Activated naive CD8-positive, alpha-beta T cell treated with anti-CD3 and anti-CD28 coated beads for 36 hours (primary cell): Measurements from ENCODE around the gene FAM114A1. TPM values are rescaled to one million over a fixed set of nuclear protein-coding genes. Genes with fewer than 3 reads are reported as not detected.

Experiments
- DNase-seq: peaks from one replicate; pipeline ENCODE4 v3.0.0; 2021
- H3K27ac Mint-ChIP-seq: one replicate; pipeline ENCODE4 v1.8.0; 2022; ENCODE audit warnings: mild to moderate bottlenecking, moderate library complexity, mixed read lengths
- H3K27me3 Mint-ChIP-seq: one replicate; pipeline ENCODE4 v1.8.0; 2022; ENCODE audit warnings: mild to moderate bottlenecking, mixed read lengths
- H3K36me3 Mint-ChIP-seq: one replicate; pipeline ENCODE4 v1.8.0; 2021; ENCODE audit warnings: mild to moderate bottlenecking, mixed read lengths
- H3K4me1 Mint-ChIP-seq: one replicate; pipeline ENCODE4 v1.8.0; 2021; ENCODE audit warnings: mixed read lengths
- H3K4me3 Mint-ChIP-seq: one replicate; pipeline ENCODE4 v1.8.0; 2022; ENCODE audit warnings: mild to moderate bottlenecking, moderate library complexity, mixed read lengths
- H3K9me3 Mint-ChIP-seq: one replicate; pipeline ENCODE4 v1.8.0; 2022; ENCODE audit warnings: mixed read lengths
- total RNA-seq, 2 experiments: library from RNA; stranded (reverse); gene quantifications; one replicate each; pipeline ENCODE4 v1.2.3, GENCODE V29; 2021

The FAM114A1 gene
- total RNA-seq, 2 experiments from 2014 or later, result 0.38 TPM; not detected in 1

DNA sequence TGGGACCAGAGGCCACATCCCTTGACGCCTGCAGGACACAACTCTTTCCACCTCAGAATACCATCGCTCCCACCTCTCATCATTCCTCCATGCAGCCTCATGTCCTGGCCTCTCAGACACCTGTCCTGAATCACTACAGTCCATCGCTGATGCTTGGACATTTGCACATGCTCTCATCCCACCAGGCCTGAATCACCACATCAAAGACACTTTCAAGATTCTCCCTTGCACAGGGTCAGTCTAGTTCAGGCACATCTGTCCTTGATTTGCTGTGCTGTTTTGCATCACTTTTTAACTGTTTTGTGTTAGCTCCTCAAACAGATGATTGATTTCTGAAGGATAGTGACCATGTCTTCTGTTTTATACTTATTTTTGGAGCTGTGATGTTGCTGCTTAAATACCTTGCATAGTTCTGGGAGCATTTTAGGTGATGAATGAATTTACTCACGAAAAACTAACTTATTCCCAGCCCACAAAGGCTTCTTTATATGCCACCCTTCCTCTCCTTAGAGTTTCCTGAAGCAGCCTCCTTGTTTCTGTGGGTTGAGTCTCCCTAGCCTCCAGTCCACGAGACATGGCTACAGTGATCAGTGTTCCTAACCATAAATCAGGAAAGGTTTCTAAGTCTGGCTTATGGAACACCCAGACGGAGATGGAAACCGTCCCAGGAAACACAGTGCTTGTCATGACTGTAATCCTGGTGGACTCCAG lies 2.6 kb downstream of the FAM114A1 start:
- H3K4me3 Mint-ChIP-seq, result no peak overlapping the region
- peaks cover 28% of the 10 kb centered on the region for H3K27me3 Mint-ChIP-seq
- H3K36me3 Mint-ChIP-seq, result peaks cover 2% of the 10 kb centered on the region
- H3K9me3 Mint-ChIP-seq, result peaks cover 2% of the 10 kb centered on the region
- peaks cover 5% of the 10 kb centered on the region for H3K4me1 Mint-ChIP-seq
- no peak overlapping the region for H3K27ac Mint-ChIP-seq
- no peak for DNase-seq

- no peak for DNase-seq
- Mint-ChIP-seq H3K4me3 (no peak overlapping the region), H3K27ac (no peak overlapping the region), H3K27me3 (peaks cover 28% of the 10 kb centered on the region), H3K9me3 (no peaks in the 10 kb centered on the region), H3K4me1 (no peaks in the 10 kb centered on the region), H3K36me3 (no peaks in the 10 kb centered on the region)
Measured at GRCh38 chr4:38871593-38871992, 4.0 kb downstream of the FAM114A1 start.

- H3K36me3 Mint-ChIP-seq, result no peaks in the 10 kb centered on the region
- no peak overlapping the region for H3K4me3 Mint-ChIP-seq
- no peak for DNase-seq
- no peaks in the 10 kb centered on the region for H3K4me1 Mint-ChIP-seq
- no peak overlapping the region for H3K27ac Mint-ChIP-seq
- H3K9me3 Mint-ChIP-seq, result no peaks in the 10 kb centered on the region
- H3K27me3 Mint-ChIP-seq, result peaks cover 23% of the 10 kb centered on the region
Measured at GRCh38 chr4:38872620-38873019, 5.0 kb downstream of the FAM114A1 start.

DNA sequence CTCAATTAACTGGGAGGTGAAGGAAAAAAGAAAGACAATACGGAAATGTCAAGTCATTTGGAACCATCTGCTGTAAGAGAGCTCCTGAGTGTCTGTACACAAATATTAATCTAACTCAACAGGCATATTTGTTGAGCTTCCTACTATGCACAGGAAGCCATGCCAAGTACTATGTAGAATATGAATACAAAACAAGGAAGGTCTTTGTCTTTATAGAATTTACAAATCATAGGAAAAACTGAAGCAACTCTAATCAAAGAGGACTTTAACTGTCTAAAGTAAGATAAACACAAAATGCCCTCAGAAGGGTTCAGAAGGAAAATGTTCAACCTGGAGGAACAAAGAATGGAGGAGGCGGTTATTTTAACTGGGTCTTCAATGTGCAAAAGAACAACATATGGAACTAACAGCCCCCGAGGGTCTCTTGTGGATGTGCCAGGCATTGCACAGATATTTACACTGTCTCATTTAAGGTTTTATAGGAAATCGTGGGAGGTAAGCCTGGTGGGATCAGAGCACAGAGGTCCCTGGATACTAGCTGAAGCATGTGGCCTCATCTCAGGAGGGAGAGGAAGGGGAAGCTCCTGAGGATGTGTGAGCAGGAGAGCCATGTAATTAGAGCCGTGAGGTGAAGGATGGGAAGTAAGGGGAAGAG lies 5.8 kb downstream of the FAM114A1 start:
- H3K4me1 Mint-ChIP-seq, result no peaks in the 10 kb centered on the region
- peaks cover 20% of the 10 kb centered on the region for H3K27me3 Mint-ChIP-seq
- no peaks in the 10 kb centered on the region for H3K9me3 Mint-ChIP-seq
- no peak for DNase-seq
- H3K36me3 Mint-ChIP-seq, result no peaks in the 10 kb centered on the region
- H3K4me3 Mint-ChIP-seq, result no peak overlapping the region
- H3K27ac Mint-ChIP-seq, result no peak overlapping the region

DNA sequence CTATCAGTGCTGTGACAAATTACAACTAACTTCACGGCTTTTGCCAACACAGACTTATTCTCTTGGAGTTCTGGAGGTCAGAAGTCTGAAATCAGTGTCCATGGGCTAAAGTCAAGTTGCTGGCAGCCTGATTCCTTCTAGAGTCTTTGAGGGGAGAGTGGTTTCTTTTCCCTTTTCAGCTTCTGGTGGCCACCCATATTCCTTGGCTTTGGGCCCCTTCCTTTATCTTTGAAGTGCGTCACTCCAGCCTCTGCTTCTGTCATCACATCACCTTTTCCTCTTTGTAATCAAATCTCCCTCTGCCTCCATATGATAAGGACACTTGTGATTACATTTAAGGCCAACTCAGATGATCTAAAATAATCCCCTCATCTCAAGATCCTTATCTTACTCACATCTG lies 9.0 kb downstream of the FAM114A1 start:
- no peak overlapping the region for H3K27ac Mint-ChIP-seq
- H3K27me3 Mint-ChIP-seq, result peaks cover 9% of the 10 kb centered on the region
- DNase-seq, result no peak
- H3K4me1 Mint-ChIP-seq, result no peaks in the 10 kb centered on the region
- H3K9me3 Mint-ChIP-seq, result no peaks in the 10 kb centered on the region
- no peak overlapping the region for H3K4me3 Mint-ChIP-seq
- H3K36me3 Mint-ChIP-seq, result no peaks in the 10 kb centered on the region

DNA sequence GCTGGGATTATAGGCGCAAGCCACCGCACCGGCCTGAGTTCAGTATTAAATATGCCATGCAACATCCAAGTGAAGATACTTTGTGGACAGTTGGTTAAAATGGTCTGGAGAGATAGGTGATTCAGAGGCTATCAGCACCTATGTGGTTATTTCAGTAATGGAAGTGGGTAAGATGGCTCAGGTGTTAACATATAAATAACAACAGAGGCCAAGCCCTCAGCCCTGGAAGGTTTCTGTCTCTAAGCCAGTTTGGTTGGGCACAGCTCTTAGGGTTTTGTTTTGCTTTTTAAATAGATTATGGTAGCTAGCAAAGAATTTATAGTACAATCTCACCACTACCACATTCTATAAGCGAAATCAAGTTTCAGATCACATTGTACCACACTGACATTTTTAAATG lies 16.6 kb downstream of the FAM114A1 start:
- H3K9me3 Mint-ChIP-seq, result peaks cover 2% of the 10 kb centered on the region
- no peak overlapping the region for H3K4me3 Mint-ChIP-seq
- H3K27me3 Mint-ChIP-seq, result no peaks in the 10 kb centered on the region
- DNase-seq, result no peak
- H3K27ac Mint-ChIP-seq, result no peak overlapping the region
- H3K36me3 Mint-ChIP-seq, result no peaks in the 10 kb centered on the region
- peaks cover 16% of the 10 kb centered on the region for H3K4me1 Mint-ChIP-seq

GRCh38 chr4:38889143-38889542 lies 21.5 kb downstream of the FAM114A1 start:
- Mint-ChIP-seq H3K4me3 (no peak overlapping the region), H3K36me3 (peaks cover 3% of the 10 kb centered on the region), H3K27ac (peak overlapping the region; percentile 87), H3K27me3 (no peaks in the 10 kb centered on the region), H3K4me1 (peaks cover 31% of the 10 kb centered on the region), H3K9me3 (peaks cover 8% of the 10 kb centered on the region)
- DNase-seq, result no peak

DNA sequence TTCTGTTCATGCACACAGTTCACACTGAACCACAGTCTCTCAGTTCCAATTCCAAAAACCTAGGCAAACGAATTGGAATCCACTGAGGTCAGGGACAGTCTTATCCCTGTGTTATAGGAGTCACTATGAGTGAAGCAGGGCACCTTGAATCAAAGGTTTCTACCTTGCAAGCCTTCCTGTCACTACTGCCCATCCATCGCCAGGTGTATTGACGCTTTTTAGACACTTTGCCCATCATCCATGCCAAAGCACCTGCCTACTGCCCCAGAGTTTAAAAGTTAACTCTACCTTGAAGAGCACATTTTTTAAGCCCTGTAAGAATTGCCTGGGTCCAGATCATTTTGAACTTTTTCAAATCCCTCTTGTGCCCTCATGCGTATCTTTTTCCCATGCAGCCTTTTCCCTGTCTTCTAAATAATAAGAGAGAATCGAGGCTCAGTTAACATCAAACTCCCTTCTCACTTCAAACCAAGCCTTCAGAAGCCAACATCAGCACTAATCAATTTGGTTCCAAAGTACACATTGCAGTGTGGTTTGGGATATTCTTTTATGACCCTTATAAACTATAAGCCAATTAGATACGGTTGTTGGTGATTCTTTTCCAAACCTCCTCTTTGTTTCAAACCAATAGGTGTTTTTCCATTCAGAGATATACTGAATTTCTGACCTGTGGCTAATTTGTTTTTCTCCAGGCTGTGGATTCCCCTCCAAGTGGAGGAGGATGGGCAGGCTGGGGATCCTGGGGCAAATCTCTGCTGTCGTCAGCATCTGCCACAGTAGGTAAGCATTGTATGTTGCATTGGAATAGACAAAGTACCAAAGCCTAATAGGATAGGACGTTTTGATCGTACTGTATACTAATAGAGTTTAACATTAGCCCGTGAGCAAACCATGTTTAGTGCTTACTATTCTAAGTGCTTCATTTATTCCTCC lies 23.7 kb downstream of the FAM114A1 start:
- no peak overlapping the region for H3K27ac Mint-ChIP-seq
- peaks cover 3% of the 10 kb centered on the region for H3K36me3 Mint-ChIP-seq
- peaks cover 42% of the 10 kb centered on the region for H3K4me1 Mint-ChIP-seq
- DNase-seq, result no peak
- peaks cover 8% of the 10 kb centered on the region for H3K9me3 Mint-ChIP-seq
- no peak overlapping the region for H3K4me3 Mint-ChIP-seq
- H3K27me3 Mint-ChIP-seq, result peaks cover 1% of the 10 kb centered on the region

GRCh38 chr4:38894322-38894982 lies 26.8 kb downstream of the FAM114A1 start:
- H3K4me3 Mint-ChIP-seq, result no peak overlapping the region
- H3K27me3 Mint-ChIP-seq, result peaks cover 12% of the 10 kb centered on the region
- no peak overlapping the region for H3K27ac Mint-ChIP-seq
- no peak for DNase-seq
- peaks cover 36% of the 10 kb centered on the region for H3K4me1 Mint-ChIP-seq
- H3K36me3 Mint-ChIP-seq, result peaks cover 3% of the 10 kb centered on the region
- peaks cover 8% of the 10 kb centered on the region for H3K9me3 Mint-ChIP-seq

GRCh38 chr4:38896940-38897339 lies 29.3 kb downstream of the FAM114A1 start:
- Mint-ChIP-seq H3K4me1 (peaks cover 23% of the 10 kb centered on the region), H3K4me3 (no peak overlapping the region), H3K9me3 (peaks cover 1% of the 10 kb centered on the region), H3K36me3 (no peaks in the 10 kb centered on the region), H3K27ac (no peak overlapping the region), H3K27me3 (peaks cover 15% of the 10 kb centered on the region)
- DNase-seq, result no peak

- Mint-ChIP-seq H3K27me3 (peaks cover 15% of the 10 kb centered on the region), H3K9me3 (peaks cover 1% of the 10 kb centered on the region), H3K4me1 (peaks cover 23% of the 10 kb centered on the region), H3K4me3 (no peak overlapping the region), H3K36me3 (no peaks in the 10 kb centered on the region), H3K27ac (no peak overlapping the region)
- no peak for DNase-seq
Measured at GRCh38 chr4:38898245-38898644, 30.6 kb downstream of the FAM114A1 start.

GRCh38 chr4:38902221-38902620 lies 34.6 kb downstream of the FAM114A1 start:
- Mint-ChIP-seq H3K27ac (no peak overlapping the region), H3K27me3 (peaks cover 6% of the 10 kb centered on the region), H3K4me3 (no peak overlapping the region), H3K4me1 (peaks cover 8% of the 10 kb centered on the region), H3K36me3 (no peaks in the 10 kb centered on the region), H3K9me3 (peaks cover 1% of the 10 kb centered on the region)
- no peak for DNase-seq

DNA sequence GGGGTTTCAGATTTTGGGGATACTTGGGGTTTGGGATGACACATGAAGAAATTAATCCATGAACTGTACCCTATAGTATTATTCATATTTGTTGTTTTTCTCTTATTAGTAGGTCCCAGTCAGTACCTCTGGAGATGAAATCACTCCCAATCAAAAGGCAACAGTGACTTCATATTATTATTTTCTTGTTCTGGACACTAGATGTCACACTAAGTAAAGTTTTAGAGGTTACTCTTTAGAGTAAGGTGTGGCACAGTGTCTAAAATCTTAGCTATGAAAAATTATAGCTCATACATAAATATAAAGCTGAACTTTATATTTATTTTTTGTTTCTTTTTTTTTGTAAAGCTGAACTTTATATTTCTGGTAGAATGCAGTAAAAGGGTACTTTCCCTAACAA lies 35.1 kb downstream of the FAM114A1 start:
- Mint-ChIP-seq H3K27ac (no peak overlapping the region), H3K27me3 (peaks cover 6% of the 10 kb centered on the region), H3K4me1 (peaks cover 8% of the 10 kb centered on the region)

GRCh38 chr4:38904090-38904666 lies 36.6 kb downstream of the FAM114A1 start:
- no peaks in the 10 kb centered on the region for H3K36me3 Mint-ChIP-seq
- H3K4me3 Mint-ChIP-seq, result no peak overlapping the region
- H3K27ac Mint-ChIP-seq, result no peak overlapping the region
- H3K27me3 Mint-ChIP-seq, result peaks cover 3% of the 10 kb centered on the region
- H3K9me3 Mint-ChIP-seq, result no peaks in the 10 kb centered on the region
- H3K4me1 Mint-ChIP-seq, result peaks cover 8% of the 10 kb centered on the region
- DNase-seq, result no peak

More for the DNA sequence above, 35.1 kb downstream of the FAM114A1 start:
- Mint-ChIP-seq H3K4me3 (no peak overlapping the region), H3K36me3 (no peaks in the 10 kb centered on the region), H3K9me3 (peaks cover 1% of the 10 kb centered on the region)
- no peak for DNase-seq
